HG03097 (cell line): ENCODE measurements around the gene PRM1.

ENCODE experiments used
- ATAC-seq: cut with Tn5 transposase; IDR thresholded peaks from one replicate; pipeline ENCODE4 v1.9.1; 2021; ENCODE audit not compliant: unreplicated experiment, low FRiP score

PRM1 gene

GRCh38 chr16:11239644-11240632, 41.2 kb downstream of the PRM1 start:
- ATAC-seq: no peak

- no peak for ATAC-seq
These were observed 42.6 kb downstream of the PRM1 start for GRCh38 chr16:11238272-11239202.

GRCh38 chr16:11236461-11237254, 44.5 kb downstream of the PRM1 start:
- ATAC-seq: no peak

- no peak for ATAC-seq
These were observed 45.5 kb downstream of the PRM1 start for GRCh38 chr16:11235703-11235991.

- no peak for ATAC-seq
These were observed 46.0 kb downstream of the PRM1 start for GRCh38 chr16:11234884-11235702.

GRCh38 chr16:11233727-11234376, 47.3 kb downstream of the PRM1 start:
- ATAC-seq: no peak

- ATAC-seq: peak; percentile 48
These were observed 48.0 kb downstream of the PRM1 start for GRCh38 chr16:11232852-11233726.

- no peak for ATAC-seq
These were observed 48.8 kb downstream of the PRM1 start for GRCh38 chr16:11232302-11232851.

- no peak for ATAC-seq
These were observed 49.7 kb downstream of the PRM1 start for GRCh38 chr16:11231367-11231970.
